Measurements from ENCODE around the gene IL27RA. TPM values are rescaled to one million over a fixed set of nuclear protein-coding genes. Genes with fewer than 3 reads are reported as not detected.

IL27RA gene
- total and polyA plus RNA-seq, 11 donors = 2.4 to 8.2 (median 4.2) TPM

- Histone ChIP-seq H3K4me3 (no peak overlapping the region), H3K4me1 (peaks cover 0 to 18% (median 2%) of the 10 kb centered on the region in 12 donors), H3K9me3 (no peaks in the 10 kb centered on the region), H3K27ac (no peak overlapping the region), H3K27me3 (peaks cover 5 to 34% (median 28%) of the 10 kb centered on the region in 9 donors), H3K36me3 (no peaks in the 10 kb centered on the region)
- intact Hi-C loops (cut with DNase I) = loop anchor here in 1 of 10 donors (10.0 kb wide), 1 partner anchor 466 kb away; no protein-coding TSS in a partner anchor
- DNase-seq = no peak
- no peak for ATAC-seq
- 46 to 55% (median 51%) methylated on average over 6 to 9 of the region's 9 CpGs for WGBS, 4 donors
- TF ChIP-seq POLR2A (IDR thresholded peaks at IDR 0.05) = no peak
- no peak for TF ChIP-seq CTCF (IDR thresholded peaks at IDR 0.05)
These were observed 29.7 kb downstream of the IL27RA start for GRCh38 chr19:14061081-14061749.

DNA sequence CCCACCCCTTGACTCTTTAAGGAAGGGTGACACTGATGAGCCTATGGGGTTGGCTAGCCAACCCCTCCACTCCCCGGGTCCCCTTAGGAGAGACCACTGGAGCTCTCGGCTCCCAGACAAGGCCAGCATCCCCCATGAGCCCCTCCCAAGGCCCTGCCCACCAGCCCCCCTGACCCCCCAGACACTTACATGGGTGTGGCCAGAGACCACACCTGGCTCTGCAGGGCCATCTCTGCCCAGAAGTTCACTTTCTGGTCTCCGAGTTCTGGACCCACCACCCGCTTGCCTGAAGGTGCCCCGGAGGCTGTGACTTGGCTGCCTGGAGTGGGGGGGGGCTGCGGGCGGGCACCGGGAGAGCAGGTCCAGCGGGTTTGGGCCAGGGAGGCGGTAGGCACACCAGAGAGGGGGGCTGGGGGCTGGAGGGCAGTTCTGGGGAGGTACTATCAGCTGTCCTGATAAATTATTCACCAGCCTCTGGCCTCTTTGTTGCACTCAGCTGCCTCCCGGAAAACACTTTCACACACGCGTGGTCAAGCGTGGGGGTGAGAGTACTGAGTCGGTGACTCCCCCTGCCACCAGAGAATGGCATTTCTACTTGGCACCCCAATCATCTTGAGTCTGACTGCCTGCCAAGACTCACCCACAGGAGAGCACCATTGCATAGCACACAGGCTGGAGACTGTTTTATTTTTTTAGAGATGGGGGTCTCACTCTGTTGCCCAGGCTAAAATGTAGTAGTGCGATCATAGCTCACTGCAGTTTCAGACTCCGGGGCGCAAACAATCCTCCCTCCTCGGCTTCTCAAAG lies 30.4 kb downstream of the IL27RA start, which contains the start of gene PALM3:
Gene PALM3 (minus strand): TSS at position 326 of the 807 bp plus-strand sequence. CDS start 96 bp downstream, at position 230.
- Histone ChIP-seq H3K27ac (no peak within 1 kb of the TSS), H3K4me1 (peaks cover 0 to 17% (median 2%) of the 10 kb centered on the region in 12 donors), H3K9me3 (no peaks in the 10 kb centered on the region), H3K4me3 (no peak within 1 kb of the TSS), H3K27me3 (peaks cover 5 to 34% (median 28%) of the 10 kb centered on the region in 9 donors), H3K36me3 (no peaks in the 10 kb centered on the region)
- ATAC-seq = peak in 1 of 4 donors; percentile 43
- DNase-seq = no peak
- 63 to 74% (median 71%) methylated on average over 16 to 19 of the region's 19 CpGs for WGBS, 4 donors
- intact Hi-C loops (cut with DNase I) = loop anchor here in 1 of 10 donors (10.0 kb wide), 1 partner anchor 467 kb away; no protein-coding TSS in a partner anchor
- no peak for TF ChIP-seq POLR2A (IDR thresholded peaks at IDR 0.05)
- TF ChIP-seq CTCF (IDR thresholded peaks at IDR 0.05) = no peak

DNA sequence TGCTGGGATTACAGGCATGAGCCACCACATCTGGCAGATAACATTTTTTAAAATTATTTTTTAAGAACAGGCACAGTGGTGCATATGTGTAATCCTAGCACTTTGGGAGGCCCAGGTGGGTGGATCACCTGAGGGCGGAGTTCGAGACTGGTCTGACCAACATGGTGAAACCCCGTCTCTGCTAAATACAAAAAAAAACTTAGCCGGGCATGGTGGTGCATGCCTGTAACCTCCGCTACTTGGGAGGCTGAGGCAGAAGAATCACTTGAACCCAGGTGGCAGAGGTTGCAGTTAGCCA lies 30.9 kb downstream of the IL27RA start:
- Histone ChIP-seq H3K4me1 (peaks cover 0 to 12% (median 2%) of the 10 kb centered on the region in 12 donors), H3K9me3 (no peaks in the 10 kb centered on the region), H3K27ac (no peak overlapping the region), H3K4me3 (no peak overlapping the region), H3K36me3 (no peaks in the 10 kb centered on the region), H3K27me3 (peaks cover 5 to 34% (median 28%) of the 10 kb centered on the region in 9 donors)
- 85 to 95% (median 87%) methylated on average over 5 of the region's 5 CpGs for WGBS, 4 donors
- DNase-seq (no peak), ATAC-seq (no peak)
- TF ChIP-seq POLR2A (IDR thresholded peaks at IDR 0.05) = no peak
- intact Hi-C loops (cut with DNase I) = loop anchor here in 1 of 10 donors (10.0 kb wide), 1 partner anchor 468 kb away; no protein-coding TSS in a partner anchor

DNA sequence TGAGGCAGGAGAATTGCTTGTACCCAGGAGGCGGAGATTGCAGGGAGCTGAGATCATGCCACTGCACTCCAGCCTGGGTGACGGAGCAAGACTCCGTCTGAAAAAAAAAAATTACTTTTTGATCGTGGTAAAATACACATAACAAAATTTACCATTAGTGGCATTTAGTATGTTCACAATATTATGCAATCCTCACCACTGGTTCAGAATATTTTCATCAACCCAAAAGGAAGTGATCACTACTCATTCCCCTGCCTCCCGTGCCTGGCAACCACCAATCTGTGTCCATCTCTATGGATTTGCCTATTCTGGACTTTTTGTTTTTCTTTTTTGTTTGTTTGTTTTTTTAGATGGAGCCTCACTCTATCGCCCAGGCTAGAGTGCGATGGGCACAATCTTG lies 31.5 kb downstream of the IL27RA start:
- WGBS, 4 donors = 78 to 84% (median 81%) methylated on average over 7 of the region's 7 CpGs
- Histone ChIP-seq H3K27ac (no peak overlapping the region), H3K27me3 (peaks cover 5 to 30% (median 23%) of the 10 kb centered on the region in 9 donors), H3K36me3 (no peaks in the 10 kb centered on the region), H3K4me1 (peaks cover 0 to 7% (median 0%) of the 10 kb centered on the region in 12 donors), H3K4me3 (no peak overlapping the region), H3K9me3 (no peaks in the 10 kb centered on the region)
- TF ChIP-seq CTCF (IDR thresholded peaks at IDR 0.05) (no peak), POLR2A (IDR thresholded peaks at IDR 0.05) (no peak)
- no peak for ATAC-seq
- DNase-seq = no peak
- intact Hi-C loops (cut with DNase I) = loop anchor here in 1 of 10 donors (10.0 kb wide), 1 partner anchor 468 kb away; no protein-coding TSS in a partner anchor

Data from heart left ventricle (tissue), 16 donors.